A549 (cell line): ENCODE measurements around the gene EGFLAM.

Experiments
- BHLHE40 ChIP-seq: IDR thresholded peaks from 2 replicates; pipeline ENCODE4 v1.6.1; 2012; ENCODE audit warnings: low read depth, low read length, inconsistent platforms
- HOXA7 ChIP-seq: fragments of 250-450 bp; sonication (Bioruptor Pico); IDR thresholded peaks from 2 replicates; pipeline ENCODE4 v1.5.0; 2020; ENCODE audit warnings: mild to moderate bottlenecking, moderate library complexity
- TF ChIP-seq, protein P1 (sequence below): IDR thresholded peaks from 2 replicates; pipeline ENCODE4 v1.6.1; 2012

GRCh38 chr5:38433160-38433861, 175.0 kb downstream of the EGFLAM start:
- TF ChIP-seq, protein P1, sequence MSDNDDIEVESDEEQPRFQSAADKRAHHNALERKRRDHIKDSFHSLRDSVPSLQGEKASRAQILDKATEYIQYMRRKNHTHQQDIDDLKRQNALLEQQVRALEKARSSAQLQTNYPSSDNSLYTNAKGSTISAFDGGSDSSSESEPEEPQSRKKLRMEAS: no peak
- TF ChIP-seq BHLHE40: no peak
- TF ChIP-seq HOXA7 (CRISPR knock-in tag): no peak
